Fibroblast of skin of scalp (primary cell): ENCODE results near the gene ALPK3.

Experiments used
- DNase-seq: peaks from one replicate; pipeline ENCODE4 v3.0.0-alpha.2; 2013

ALPK3 gene

DNA sequence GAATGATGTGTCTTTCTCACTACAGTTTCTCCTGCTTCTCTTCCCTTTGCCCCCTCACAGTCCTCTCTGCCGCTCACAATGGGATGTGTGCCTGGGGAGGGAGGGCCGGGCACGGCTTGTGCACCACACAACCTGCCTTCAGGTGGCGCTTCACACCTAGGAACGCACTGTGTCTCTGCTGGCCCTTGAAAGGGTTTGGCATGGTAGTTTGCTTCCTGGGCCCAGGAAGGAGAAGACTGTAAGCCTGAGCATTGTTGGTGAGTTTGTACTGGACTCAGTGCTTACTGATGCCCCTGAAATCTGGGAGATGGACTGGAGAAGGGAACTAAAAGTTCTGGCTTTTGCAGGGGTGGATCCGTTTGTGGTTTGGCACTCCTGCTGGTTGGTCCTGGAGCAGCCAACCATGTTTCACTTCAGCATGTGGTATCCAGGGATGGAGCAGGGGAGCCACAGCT lies 9.2 kb downstream of the ALPK3 start:
- DNase-seq: no peak

DNA sequence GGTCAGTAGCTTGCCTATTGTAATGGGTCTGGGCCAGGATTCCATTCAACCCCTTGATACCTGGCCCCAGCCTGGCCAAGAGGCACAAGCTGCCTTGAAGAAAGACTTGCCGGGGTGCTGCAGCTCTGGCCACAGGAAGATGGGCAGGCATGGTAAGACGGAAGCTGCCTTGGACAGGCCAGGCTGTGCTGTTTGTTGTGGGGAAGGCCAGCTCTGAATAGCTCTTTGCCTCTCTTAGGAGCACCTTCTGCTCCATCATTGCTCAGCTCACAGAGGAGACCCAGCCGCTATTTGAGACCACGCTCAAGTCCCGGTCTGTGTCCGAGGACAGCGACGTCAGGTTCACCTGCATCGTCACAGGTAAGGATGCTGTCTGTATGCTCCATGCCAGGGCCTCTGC lies 10.1 kb downstream of the ALPK3 start:
- DNase-seq: no peak

GRCh38 chr15:84828086-84828908 lies 11.1 kb downstream of the ALPK3 start:
- no peak for DNase-seq

GRCh38 chr15:84829428-84829827 lies 12.3 kb downstream of the ALPK3 start:
- no peak for DNase-seq

GRCh38 chr15:84830036-84830435 lies 12.9 kb downstream of the ALPK3 start:
- no peak for DNase-seq

- no peak for DNase-seq
Measured at GRCh38 chr15:84831028-84831427, 13.9 kb downstream of the ALPK3 start.

- no peak for DNase-seq
Measured at GRCh38 chr15:84831613-84832012, 14.5 kb downstream of the ALPK3 start.

- no peak for DNase-seq
Measured at GRCh38 chr15:84832448-84833040, 15.4 kb downstream of the ALPK3 start.

- no peak for DNase-seq
Measured at GRCh38 chr15:84833447-84834228, 16.5 kb downstream of the ALPK3 start.

DNA sequence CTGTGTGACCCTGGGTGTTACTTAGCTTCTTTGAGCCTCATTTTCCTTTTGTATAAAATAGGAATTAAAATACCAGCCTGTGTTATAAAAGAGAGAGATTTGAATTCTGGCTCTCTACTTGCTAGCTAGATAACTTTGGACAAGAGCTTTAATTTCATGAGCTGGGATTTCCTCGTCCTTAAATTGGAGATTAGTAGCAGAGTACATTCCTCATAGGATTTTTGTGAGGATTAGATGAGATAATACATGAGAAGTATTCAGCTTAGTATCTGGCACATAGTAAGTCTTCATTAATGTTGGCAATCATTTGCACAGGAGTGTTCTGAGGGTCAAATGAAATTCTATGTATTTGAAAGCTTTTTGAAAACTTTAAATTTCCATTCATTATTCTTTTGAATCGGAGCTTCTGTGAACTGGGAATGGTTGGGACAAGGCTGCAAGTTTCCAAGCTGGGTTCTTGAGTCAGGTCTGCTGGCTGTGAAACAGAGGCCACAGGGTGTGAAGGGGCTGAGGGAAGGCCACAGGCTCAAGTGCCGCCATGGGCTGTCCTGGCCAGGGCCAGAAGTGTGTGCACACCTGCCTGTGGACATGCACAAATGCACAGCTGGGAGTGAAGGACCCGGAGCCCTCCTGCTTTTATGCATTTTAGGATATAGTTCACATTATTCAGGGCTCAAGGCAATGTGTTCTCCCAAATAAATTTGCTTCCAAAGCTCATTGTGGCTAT lies 17.2 kb downstream of the ALPK3 start:
- DNase-seq: no peak

GRCh38 chr15:84834969-84835368 lies 17.8 kb downstream of the ALPK3 start:
- DNase-seq: no peak

- no peak for DNase-seq
Measured at GRCh38 chr15:84835661-84836337, 18.6 kb downstream of the ALPK3 start.

DNA sequence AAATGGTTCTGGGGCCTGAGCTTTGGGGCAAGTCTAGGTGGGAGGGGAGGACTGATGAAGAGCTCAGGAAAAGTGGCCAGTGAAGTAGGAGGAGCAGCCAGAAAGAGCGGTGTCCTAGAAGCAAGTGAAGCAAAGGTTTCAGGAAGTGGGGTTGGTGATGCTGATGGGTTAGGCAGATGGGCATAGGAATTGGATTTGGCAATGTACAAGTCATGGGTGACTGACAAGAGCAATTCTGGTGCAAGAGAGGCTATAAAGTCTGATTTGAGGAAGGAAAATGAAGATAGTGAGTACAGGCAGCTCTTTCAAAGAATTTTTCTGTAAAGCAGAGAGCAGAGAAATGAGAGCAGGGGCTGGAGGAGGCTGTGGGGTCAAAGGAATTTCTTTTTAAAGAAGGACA lies 19.7 kb downstream of the ALPK3 start:
- DNase-seq: no peak

- no peak for DNase-seq
Measured at GRCh38 chr15:84839714-84840113, 22.6 kb downstream of the ALPK3 start.

- no peak for DNase-seq
Measured at GRCh38 chr15:84840255-84840654, 23.1 kb downstream of the ALPK3 start.

DNA sequence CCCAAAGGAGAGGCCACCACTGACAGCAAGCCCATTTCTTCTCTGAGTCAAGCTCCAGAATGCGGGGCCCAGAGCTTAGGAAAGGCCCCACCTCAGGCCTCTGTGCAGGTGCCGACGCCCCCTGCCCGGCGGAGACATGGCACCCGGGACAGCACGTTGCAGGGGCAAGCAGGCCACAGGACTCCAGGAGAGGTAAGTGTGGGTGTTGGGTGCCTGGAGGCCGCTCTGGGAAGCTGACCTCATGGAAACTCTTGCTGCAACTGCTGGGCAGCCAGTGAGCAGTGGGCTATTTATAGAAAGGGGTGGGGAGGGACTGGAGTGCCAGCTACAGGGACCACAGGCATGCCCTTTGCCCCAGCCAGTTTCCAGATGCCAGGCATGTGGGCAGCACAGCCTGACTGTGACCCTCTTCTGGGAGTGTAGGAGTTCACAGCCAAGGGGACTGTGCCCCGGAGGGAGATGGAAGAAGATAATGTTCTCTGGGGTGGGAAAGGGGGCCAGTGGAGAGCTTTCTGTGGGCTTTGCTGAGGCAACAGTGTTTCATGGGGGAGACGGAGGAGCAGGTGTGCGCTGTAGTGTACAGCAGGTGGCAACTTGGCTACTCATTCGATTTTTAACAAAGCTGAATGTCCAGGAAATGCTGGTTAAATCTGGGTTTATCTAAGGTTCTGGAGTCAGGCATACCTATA lies 23.7 kb downstream of the ALPK3 start:
- peak; percentile 33 for DNase-seq

GRCh38 chr15:84842781-84843180 lies 25.6 kb downstream of the ALPK3 start:
- no peak for DNase-seq

GRCh38 chr15:84844964-84845363 lies 27.8 kb downstream of the ALPK3 start:
- DNase-seq: no peak

- peak; percentile 71 for DNase-seq
Measured at GRCh38 chr15:84845631-84846030, 28.5 kb downstream of the ALPK3 start.

DNA sequence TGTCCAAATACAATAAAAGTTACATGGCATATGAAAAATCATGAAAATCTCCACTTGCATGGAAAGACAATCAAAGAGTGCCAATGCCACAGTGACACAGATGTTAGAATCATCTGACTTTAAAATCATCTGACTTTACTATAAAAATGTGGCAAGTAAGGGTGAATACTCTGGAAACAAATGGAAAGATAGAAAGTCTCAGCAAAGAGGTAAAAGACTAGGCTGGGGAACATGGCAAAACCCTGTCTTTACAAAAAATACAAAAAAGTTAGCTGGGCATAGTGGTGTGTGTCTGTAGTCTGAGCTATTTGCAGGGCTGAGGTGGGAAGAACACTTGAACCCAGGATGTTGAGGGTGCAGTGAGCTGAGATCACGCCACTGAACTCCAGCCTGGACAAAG lies 29.1 kb downstream of the ALPK3 start:
- DNase-seq: no peak

DNA sequence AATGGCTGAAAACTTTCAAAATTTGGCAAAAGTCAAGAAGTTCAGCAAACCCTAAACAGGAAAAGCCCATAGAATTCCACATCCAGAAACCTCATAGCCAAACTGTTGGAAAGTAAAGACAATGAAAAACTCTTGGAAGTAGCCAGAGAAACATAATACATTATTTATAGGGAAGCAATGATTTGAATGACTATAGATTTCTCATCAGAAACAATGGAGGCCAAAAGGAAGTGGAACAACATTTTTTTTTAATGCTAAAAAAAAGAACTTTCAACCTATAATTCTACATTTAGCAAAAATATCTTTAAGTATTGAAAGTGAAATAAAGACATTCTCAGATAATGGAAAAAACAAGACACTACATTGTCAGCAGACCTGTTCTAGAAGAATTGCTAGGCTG lies 30.2 kb downstream of the ALPK3 start:
- no peak for DNase-seq

DNA sequence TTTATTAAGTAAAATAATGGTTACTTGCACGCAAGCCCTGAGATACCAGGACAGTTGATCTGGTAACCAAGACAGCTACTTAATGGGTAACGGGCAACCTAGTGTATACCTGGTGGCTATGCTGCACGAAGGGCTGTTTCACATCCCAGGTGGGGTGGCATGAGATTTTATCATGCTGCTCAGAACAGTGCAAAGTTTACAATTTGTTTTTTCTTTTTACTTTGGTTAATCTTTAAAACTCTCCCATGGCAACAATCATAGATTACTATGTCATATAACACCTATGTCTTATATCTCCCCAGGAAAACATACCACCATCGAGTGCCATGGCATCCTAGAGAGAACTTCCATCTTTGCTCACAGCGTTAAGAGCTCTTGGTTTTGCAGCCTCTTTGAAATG lies 35.1 kb downstream of the ALPK3 start:
- no peak for DNase-seq
